HT1080 (cell line): ENCODE measurements around the gene XPNPEP3. TPM values are rescaled to one million over a fixed set of nuclear protein-coding genes. Genes with fewer than 3 reads are reported as not detected.

Experiments
- small RNA-seq: library from RNA; depleted of rRNA; stranded (forward); fragments of <200 nt; gene quantifications from one replicate; pipeline ENCODE3, GENCODE V24; 2014
- total RNA-seq: library from RNA; depleted of rRNA; stranded (reverse); fragments of >200 nt; shearing (Covaris generic); gene quantifications from 2 replicates; pipeline ENCODE4 v1.2.3, GENCODE V29; 2014; rRNA removed

XPNPEP3 gene
- total RNA-seq, 1 experiment from 2014 or later: 10.9 TPM

Small RNA genes within 50 kb of the gene (small RNA-seq; reads per million reads assigned to genes)
- gene MIR4766 (not detected), gene RF00017 (not detected), gene RNU6-379P (not detected)

Other genes starting within 250 kb of the XPNPEP3 start
- gene MRTFA, start 220.4 kb upstream of the XPNPEP3 start, total RNA-seq: 23.6 and 23.9 TPM in 2 replicates
- gene MCHR1, start 177.7 kb upstream of the XPNPEP3 start, total RNA-seq: 0.14 TPM in 1 of 2 replicates, not detected in the other
- gene SLC25A17, start 37.8 kb upstream of the XPNPEP3 start, total RNA-seq: 32.3 and 34.4 TPM in 2 replicates
- 154 and 162 TPM in 2 replicates for gene ST13, start 509 bp upstream of the XPNPEP3 start, total RNA-seq
- not detected in 2 replicates for gene DNAJB7, start 5.0 kb downstream of the XPNPEP3 start, total RNA-seq
- 62.3 and 81.4 TPM in 2 replicates for gene RBX1, start 94.2 kb downstream of the XPNPEP3 start, total RNA-seq
- gene EP300, start 235.4 kb downstream of the XPNPEP3 start, total RNA-seq: 20.9 and 21.0 TPM in 2 replicates